HEK293 (cell line): ENCODE data around the gene CLECL1.

Source experiments
- CTCF ChIA-PET: fragments of 350-600 bp; formaldehyde crosslinking; extraction: SDS; loops from one replicate; lab custom pipeline; 2021; ENCODE audit warnings: antibody characterized with exemption; lab: Yijun Ruan, JAX
- POLR2A ChIA-PET: fragments of 300-600 bp; formaldehyde crosslinking; extraction: SDS; loops from one replicate; lab custom pipeline; 2020; ENCODE audit warnings: antibody characterized with exemption, inconsistent platforms; lab: Yijun Ruan, JAX
- H3K27ac ChIP-seq: fragments of 200-500 bp; sonication (Bioruptor generic); 2 replicates; pipeline ENCODE4 v1.5.1; 2014; ENCODE audit warnings: low read depth, low read length, control low read depth, inconsistent platforms; ENCODE audit errors: extremely low read depth
- H3K36me3 ChIP-seq, 2 experiments: fragments of 200-500 bp in 1 of 2; sonication (Bioruptor generic) in 1 of 2; 1 replicate in 1 of 2; 2 replicates in 1 of 2; pipeline ENCODE4 v1.5.1; 2014 to 2017; ENCODE audit warnings: inconsistent platforms in 2 of 2, low read length in 2 of 2; ENCODE audit not compliant: control insufficient read depth in 2 of 2, insufficient read depth in 1 of 2
- H3K4me1 ChIP-seq: fragments of 200-500 bp; sonication (Bioruptor generic); 2 replicates; pipeline ENCODE4 v1.5.1; 2014; ENCODE audit warnings: mild to moderate bottlenecking, low read length, inconsistent platforms; ENCODE audit not compliant: control insufficient read depth, insufficient read depth
- H3K4me3 ChIP-seq: 2 replicates; pipeline ENCODE4 v1.5.1; 2011; ENCODE audit warnings: low read depth, mild to moderate bottlenecking, control low read depth, low read length, moderate library complexity
- H3K9me3 ChIP-seq: fragments of 200-500 bp; sonication (Bioruptor generic); 2 replicates; pipeline ENCODE4 v1.5.1; 2014; ENCODE audit warnings: low read depth, low read length, inconsistent platforms; ENCODE audit not compliant: control insufficient read depth, insufficient read depth
- BCL11B ChIP-seq: fragments of 450-650 bp; formaldehyde crosslinking; IDR thresholded peaks from 2 replicates; pipeline ENCODE4 v1.5.1; 2016; ENCODE audit warnings: low read depth, missing biosample characterization, missing genetic modification characterization
- EGR2 ChIP-seq: fragments of 450-650 bp; formaldehyde crosslinking; IDR thresholded peaks from 2 replicates; pipeline ENCODE4 v1.5.1; 2016; ENCODE audit warnings: low read depth, missing biosample characterization, missing genetic modification characterization
- HOXA7 ChIP-seq: sonication (generic); formaldehyde crosslinking; IDR thresholded peaks from 2 replicates; pipeline ENCODE4 v1.8.1; 2022; ENCODE audit warnings: missing genetic modification reagents, borderline replicate concordance
- KLF1 ChIP-seq: fragments of 450-650 bp; formaldehyde crosslinking; IDR thresholded peaks from 2 replicates; pipeline ENCODE4 v1.5.1; 2016; ENCODE audit warnings: missing biosample characterization, missing genetic modification characterization
- KLF10 ChIP-seq: fragments of 450-650 bp; IDR thresholded peaks from 2 replicates; pipeline ENCODE4 v1.5.1; 2018; ENCODE audit warnings: missing biosample characterization, mild to moderate bottlenecking, missing genetic modification characterization
- KLF9 ChIP-seq: fragments of 450-650 bp; formaldehyde crosslinking; IDR thresholded peaks from 2 replicates; pipeline ENCODE4 v1.5.1; 2016; ENCODE audit warnings: missing biosample characterization, missing genetic modification characterization, low read depth
- MEIS1 ChIP-seq: sonication (generic); formaldehyde crosslinking; IDR thresholded peaks from 2 replicates; pipeline ENCODE4 v1.8.1; 2022; ENCODE audit warnings: missing genetic modification reagents, mild to moderate bottlenecking, borderline replicate concordance
- TRIM28 ChIP-seq: IDR thresholded peaks from 2 replicates; pipeline ENCODE4 v1.6.1; 2011; ENCODE audit warnings: low read length, control low read depth, borderline replicate concordance
- ZBTB7A ChIP-seq: fragments of 450-650 bp; formaldehyde crosslinking; IDR thresholded peaks from 2 replicates; pipeline ENCODE4 v1.5.1; 2016; ENCODE audit warnings: low read depth, missing biosample characterization, missing genetic modification characterization
- ZNF10 ChIP-seq: fragments of 450-650 bp; formaldehyde crosslinking; IDR thresholded peaks from 2 replicates; pipeline ENCODE4 v1.5.1; 2017; ENCODE audit warnings: missing biosample characterization, missing genetic modification characterization
- ZNF132 ChIP-seq: fragments of 450-650 bp; formaldehyde crosslinking; IDR thresholded peaks from 2 replicates; pipeline ENCODE4 v1.5.1; 2017; ENCODE audit warnings: missing biosample characterization, missing genetic modification characterization, borderline replicate concordance
- ZNF223 ChIP-seq: fragments of 450-650 bp; formaldehyde crosslinking; IDR thresholded peaks from 2 replicates; pipeline ENCODE4 v1.5.1; 2016; ENCODE audit warnings: missing biosample characterization, missing genetic modification characterization
- ZNF280D ChIP-seq: fragments of 450-650 bp; formaldehyde crosslinking; IDR thresholded peaks from 2 replicates; pipeline ENCODE4 v1.5.1; 2016; ENCODE audit warnings: missing biosample characterization, missing genetic modification characterization
- ZNF311 ChIP-seq: fragments of 450-650 bp; formaldehyde crosslinking; IDR thresholded peaks from 2 replicates; pipeline ENCODE4 v1.5.1; 2017; ENCODE audit warnings: missing biosample characterization, missing genetic modification characterization, borderline replicate concordance
- ZNF513 ChIP-seq: fragments of 450-650 bp; IDR thresholded peaks from 2 replicates; pipeline ENCODE4 v1.5.1; 2018; ENCODE audit warnings: missing biosample characterization, missing genetic modification characterization
- ZNF580 ChIP-seq: fragments of 450-650 bp; formaldehyde crosslinking; IDR thresholded peaks from 2 replicates; pipeline ENCODE4 v1.5.1; 2016; ENCODE audit warnings: missing biosample characterization, missing genetic modification characterization
- ZNF600 ChIP-seq: fragments of 450-650 bp; formaldehyde crosslinking; IDR thresholded peaks from 2 replicates; pipeline ENCODE4 v1.5.1; 2016; ENCODE audit warnings: missing biosample characterization, missing genetic modification characterization
- ZNF610 ChIP-seq: fragments of 450-650 bp; formaldehyde crosslinking; IDR thresholded peaks from 2 replicates; pipeline ENCODE4 v1.5.1; 2016; ENCODE audit warnings: missing biosample characterization, missing genetic modification characterization, borderline replicate concordance
- ZNF621 ChIP-seq: fragments of 450-650 bp; formaldehyde crosslinking; IDR thresholded peaks from 2 replicates; pipeline ENCODE4 v1.5.1; 2017; ENCODE audit warnings: missing biosample characterization, missing genetic modification characterization
- ZNF624 ChIP-seq: fragments of 450-650 bp; formaldehyde crosslinking; IDR thresholded peaks from 2 replicates; pipeline ENCODE4 v1.5.1; 2017; ENCODE audit warnings: missing biosample characterization, missing genetic modification characterization
- ZNF677 ChIP-seq: fragments of 450-650 bp; IDR thresholded peaks from 2 replicates; pipeline ENCODE4 v1.5.0; 2018; ENCODE audit warnings: missing biosample characterization, mild to moderate bottlenecking, missing genetic modification characterization, moderate library complexity
- ZNF701 ChIP-seq: fragments of 450-650 bp; formaldehyde crosslinking; IDR thresholded peaks from 2 replicates; pipeline ENCODE4 v1.5.1; 2016; ENCODE audit warnings: missing biosample characterization, missing genetic modification characterization
- ZNF704 ChIP-seq: fragments of 450-650 bp; formaldehyde crosslinking; IDR thresholded peaks from 2 replicates; pipeline ENCODE4 v1.5.1; 2016; ENCODE audit warnings: missing biosample characterization, missing genetic modification characterization
- ZNF837 ChIP-seq: fragments of 450-650 bp; formaldehyde crosslinking; IDR thresholded peaks from 2 replicates; pipeline ENCODE4 v1.5.1; 2016; ENCODE audit warnings: missing biosample characterization, missing genetic modification characterization
- TF ChIP-seq, protein P1 (sequence below): fragments of 450-650 bp; formaldehyde crosslinking; IDR thresholded peaks from 2 replicates; pipeline ENCODE4 v1.5.1; 2016; ENCODE audit warnings: missing biosample characterization, missing genetic modification characterization

CLECL1 gene

DNA sequence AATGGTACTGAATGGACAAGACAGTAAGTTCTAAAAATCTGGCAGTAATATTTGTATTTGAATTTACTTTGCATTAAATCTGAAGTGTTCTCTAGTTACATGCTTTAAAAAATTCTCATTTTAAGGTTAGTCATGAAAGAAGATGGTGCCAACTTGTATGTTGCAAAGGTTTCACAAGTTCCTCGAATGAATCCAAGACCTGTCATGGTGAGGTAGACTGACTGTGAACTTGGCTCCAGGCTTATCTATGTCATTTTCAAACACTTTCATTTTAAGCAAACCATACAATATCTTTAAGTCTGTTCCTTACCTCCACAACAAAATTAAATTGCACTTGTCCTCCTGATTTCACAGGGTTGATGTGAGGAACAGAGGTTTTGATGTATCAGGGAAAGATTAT is 40.0 kb downstream of the CLECL1 start:
- peaks cover 12 to 44% of the 10 kb centered on the region in 2 experiments; a peak in 2 of 3 replicates for H3K36me3 ChIP-seq
- H3K4me3 ChIP-seq = no peak overlapping the region
- H3K4me1 ChIP-seq = no peaks in the 10 kb centered on the region
- CTCF ChIA-PET = interaction anchor here (1.6 kb wide), 1 partner anchor 15 kb away, joined by 4 read pairs; no protein-coding TSS in a partner anchor
- no peak overlapping the region for H3K27ac ChIP-seq
- no peaks in the 10 kb centered on the region for H3K9me3 ChIP-seq
- POLR2A ChIA-PET = no interaction called here
- TF ChIP-seq ZNF580 (tag by site-specific recombination) = no peak
- no peak for TF ChIP-seq KLF1 (tag by site-specific recombination)
- TF ChIP-seq ZNF621 = no peak
- no peak for TF ChIP-seq KLF10 (tag by site-specific recombination)
- TF ChIP-seq MEIS1 (CRISPR knock-in tag) = no peak
- no peak for TF ChIP-seq TRIM28
- no peak for TF ChIP-seq HOXA7 (CRISPR knock-in tag)
- TF ChIP-seq EGR2 (tag by site-specific recombination) = no peak
- no peak for TF ChIP-seq ZNF704 (tag by site-specific recombination)
- no peak for TF ChIP-seq ZNF610 (tag by site-specific recombination)
- TF ChIP-seq ZNF513 (tag by site-specific recombination) = no peak
- no peak for TF ChIP-seq ZNF837
- no peak for TF ChIP-seq BCL11B
- TF ChIP-seq, protein P1, sequence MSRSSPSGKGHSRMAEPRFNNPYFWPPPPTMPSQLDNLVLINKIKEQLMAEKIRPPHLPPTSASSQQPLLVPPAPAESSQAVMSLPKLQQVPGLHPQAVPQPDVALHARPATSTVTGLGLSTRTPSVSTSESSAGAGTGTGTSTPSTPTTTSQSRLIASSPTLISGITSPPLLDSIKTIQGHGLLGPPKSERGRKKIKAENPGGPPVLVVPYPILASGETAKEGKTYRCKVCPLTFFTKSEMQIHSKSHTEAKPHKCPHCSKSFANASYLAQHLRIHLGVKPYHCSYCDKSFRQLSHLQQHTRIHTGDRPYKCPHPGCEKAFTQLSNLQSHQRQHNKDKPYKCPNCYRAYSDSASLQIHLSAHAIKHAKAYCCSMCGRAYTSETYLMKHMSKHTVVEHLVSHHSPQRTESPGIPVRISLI (tag by site-specific recombination) = no peak
- no peak for TF ChIP-seq KLF9

DNA sequence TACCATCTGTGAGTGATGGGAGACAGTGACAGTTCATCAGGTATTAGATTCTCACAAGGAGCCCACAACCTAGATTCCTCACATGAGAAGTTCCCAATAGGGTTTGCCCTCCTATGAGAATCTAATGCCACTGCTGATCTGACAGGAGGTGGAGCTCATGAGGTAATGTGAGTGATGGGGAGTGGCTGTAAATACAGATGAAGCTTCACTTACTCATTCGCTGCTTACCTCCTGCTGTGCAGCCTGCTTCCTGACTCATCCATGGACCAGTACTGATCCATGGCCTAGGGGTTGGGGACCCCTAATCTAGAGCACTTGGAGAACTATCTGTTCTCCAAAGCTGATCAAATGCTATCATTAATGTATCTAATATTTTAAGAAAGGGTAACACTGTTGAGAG is 45.7 kb downstream of the CLECL1 start:
- Histone ChIP-seq H3K27ac (no peak overlapping the region), H3K36me3 (peaks cover 7 to 33% of the 10 kb centered on the region in 2 experiments; a peak in 2 of 3 replicates), H3K4me1 (no peaks in the 10 kb centered on the region), H3K4me3 (no peak overlapping the region), H3K9me3 (no peaks in the 10 kb centered on the region)
- ChIA-PET POLR2A (no interaction called here), CTCF (interaction anchor here (1.0 to 1.2 kb wide), 3 partner anchors 21 to 61 kb away, joined by 3 to 4 read pairs (median 3); no protein-coding TSS in a partner anchor)
- no peak for TF ChIP-seq ZNF701 (tag by site-specific recombination)
- TF ChIP-seq ZNF610 (tag by site-specific recombination) = peak; percentile 89; the same call in 1 of the 2 replicates

- Histone ChIP-seq H3K9me3 (no peaks in the 10 kb centered on the region), H3K36me3 (peaks cover 7 to 36% of the 10 kb centered on the region in 2 experiments; a peak in 2 of 3 replicates), H3K4me3 (no peak overlapping the region), H3K4me1 (no peaks in the 10 kb centered on the region), H3K27ac (no peak overlapping the region)
- POLR2A ChIA-PET = no interaction called here
- CTCF ChIA-PET = no interaction called here
- TF ChIP-seq ZNF223 (tag by site-specific recombination) = no peak
- no peak for TF ChIP-seq ZNF132 (tag by site-specific recombination)
- TF ChIP-seq ZBTB7A (tag by site-specific recombination) = no peak
- no peak for TF ChIP-seq ZNF311 (tag by site-specific recombination)
- TF ChIP-seq ZNF624 (tag by site-specific recombination) = no peak
- no peak for TF ChIP-seq ZNF600 (tag by site-specific recombination)
- no peak for TF ChIP-seq ZNF677 (tag by site-specific recombination)
- TF ChIP-seq ZNF10 (tag by site-specific recombination) = no peak
- no peak for TF ChIP-seq ZNF280D (tag by site-specific recombination)
These were observed 47.0 kb downstream of the CLECL1 start for GRCh38 chr12:9685915-9686314.
